DMS114 treated with DMSO at 0.1 percent for 48 hours (cell line): ENCODE data around the gene UBASH3A.

Experiments
- DNase-seq: peaks from one replicate; lab custom pipeline; 2025; ENCODE audit not compliant: unreplicated experiment; lab: John Stamatoyannopoulos, UW

Gene UBASH3A

GRCh38 chr21:42409366-42409765, 5.7 kb downstream of the UBASH3A start:
- DNase-seq = no peak

GRCh38 chr21:42411197-42411869, 7.6 kb downstream of the UBASH3A start:
- DNase-seq = no peak

GRCh38 chr21:42411891-42412635, 8.4 kb downstream of the UBASH3A start:
- DNase-seq = no peak

- no peak for DNase-seq
Observed at GRCh38 chr21:42412636-42412933, 8.9 kb downstream of the UBASH3A start.

GRCh38 chr21:42413093-42413492, 9.4 kb downstream of the UBASH3A start:
- no peak for DNase-seq

- no peak for DNase-seq
Observed at GRCh38 chr21:42413500-42413899, 9.8 kb downstream of the UBASH3A start.

- no peak for DNase-seq
Observed at GRCh38 chr21:42414066-42414465, 10.4 kb downstream of the UBASH3A start.

GRCh38 chr21:42414553-42414927, 10.8 kb downstream of the UBASH3A start:
- DNase-seq = no peak

GRCh38 chr21:42414928-42415769, 11.4 kb downstream of the UBASH3A start:
- DNase-seq = no peak

- DNase-seq = no peak
Observed at GRCh38 chr21:42417533-42417932, 13.8 kb downstream of the UBASH3A start.

- DNase-seq = no peak
Observed at GRCh38 chr21:42418886-42419285, 15.2 kb downstream of the UBASH3A start.

GRCh38 chr21:42419845-42420244, 16.1 kb downstream of the UBASH3A start:
- no peak for DNase-seq

- DNase-seq = no peak
Observed at GRCh38 chr21:42421018-42421793, 17.5 kb downstream of the UBASH3A start.

- no peak for DNase-seq
Observed at GRCh38 chr21:42423197-42423675, 19.5 kb downstream of the UBASH3A start.

- DNase-seq = no peak
Observed at GRCh38 chr21:42423685-42424084, 20.0 kb downstream of the UBASH3A start.

GRCh38 chr21:42424914-42425541, 21.3 kb downstream of the UBASH3A start:
- DNase-seq = no peak

- no peak for DNase-seq
Observed at GRCh38 chr21:42425591-42425990, 21.9 kb downstream of the UBASH3A start.

GRCh38 chr21:42426424-42426823, 22.7 kb downstream of the UBASH3A start:
- DNase-seq = no peak

GRCh38 chr21:42426876-42427480, 23.3 kb downstream of the UBASH3A start:
- no peak for DNase-seq

- DNase-seq = no peak
Observed at GRCh38 chr21:42427809-42428419, 24.2 kb downstream of the UBASH3A start.
